Naive thymus-derived CD4-positive, alpha-beta T cell (primary cell): ENCODE results near the gene ISG15. TPM values are rescaled to one million over a fixed set of nuclear protein-coding genes. Genes with fewer than 3 reads are reported as not detected.

Experiments used
- ATAC-seq: fragments of 150-1000 bp; cut with Tn5 transposase; 2 replicates; pipeline ENCODE4 v1.10.0; 2021; ENCODE audit warnings: mild to moderate bottlenecking, moderate library complexity
- CTCF ChIA-PET: fragments of 350-600 bp; sonication (Branson Sonifier 250); formaldehyde crosslinking; loops from one replicate; lab custom pipeline; 2021; ENCODE audit warnings: antibody characterized with exemption; lab: Charles Lee
- POLR2A ChIA-PET: fragments of 350-600 bp; sonication (Branson Sonifier 250); formaldehyde crosslinking; loops from one replicate; lab custom pipeline; 2021; ENCODE audit warnings: antibody characterized with exemption, inconsistent platforms; lab: Charles Lee
- DNase-seq, 9 donors: peaks; one replicate each; pipeline versions ENCODE4 v3.0.0 to v3.0.0-alpha.2; 2020 to 2022; ENCODE audit warnings: mixed read lengths in 1 of 9
- H3K27ac ChIP-seq: one replicate; pipeline ENCODE4 v1.7.0; 2013; ENCODE audit warnings: mild to moderate bottlenecking, low read depth, low read length, moderate library complexity
- H3K27me3 ChIP-seq, 2 donors: one replicate each; pipeline ENCODE4 v1.7.0; 2013; ENCODE audit warnings: low read length in 2 of 2, mild to moderate bottlenecking in 2 of 2, moderate library complexity in 2 of 2; ENCODE audit not compliant: control insufficient read depth in 2 of 2, insufficient read depth in 2 of 2
- H3K36me3 ChIP-seq, 3 experiments: 1 replicate in 2 of 3; 2 replicates in 1 of 3; pipeline ENCODE4 v1.7.0; 2013; ENCODE audit warnings: low read length in 3 of 3, mild to moderate bottlenecking in 3 of 3, moderate library complexity in 1 of 3; ENCODE audit not compliant: insufficient read depth in 3 of 3, control insufficient read depth in 2 of 3
- H3K4me1 ChIP-seq, 2 donors: one replicate each; pipeline ENCODE4 v1.7.0; 2013; ENCODE audit warnings: low read length in 2 of 2, mild to moderate bottlenecking in 2 of 2, moderate library complexity in 1 of 2; ENCODE audit not compliant: control insufficient read depth in 2 of 2, insufficient read depth in 2 of 2
- H3K4me3 ChIP-seq: 2 replicates; pipeline ENCODE4 v1.7.0; 2013; ENCODE audit warnings: mild to moderate bottlenecking, low read length
- H3K9me3 ChIP-seq, 3 experiments: 1 replicate in 2 of 3; 2 replicates in 1 of 3; pipeline ENCODE4 v1.7.0; 2013; ENCODE audit warnings: low read length in 3 of 3; ENCODE audit not compliant: control insufficient read depth in 2 of 3
- H3K27ac Mint-ChIP-seq, 9 donors: one replicate each; pipeline ENCODE4 v1.8.0; 2020 to 2022; ENCODE audit warnings: mixed read lengths in 9 of 9, mild to moderate bottlenecking in 8 of 9, moderate library complexity in 5 of 9, inconsistent platforms in 2 of 9
- H3K27me3 Mint-ChIP-seq, 5 donors: one replicate each; pipeline ENCODE4 v1.8.0; 2021 to 2022; ENCODE audit warnings: mixed read lengths in 5 of 5, mild to moderate bottlenecking in 1 of 5
- H3K36me3 Mint-ChIP-seq, 5 donors: one replicate each; pipeline ENCODE4 v1.8.0; 2020 to 2022; ENCODE audit warnings: mixed read lengths in 5 of 5, mild to moderate bottlenecking in 3 of 5, inconsistent platforms in 1 of 5
- H3K4me1 Mint-ChIP-seq, 7 donors: one replicate each; pipeline ENCODE4 v1.8.0; 2020 to 2022; ENCODE audit warnings: mixed read lengths in 7 of 7, mild to moderate bottlenecking in 3 of 7, inconsistent platforms in 1 of 7
- H3K4me3 Mint-ChIP-seq, 10 donors: one replicate each; pipeline ENCODE4 v1.8.0; 2020 to 2022; ENCODE audit warnings: mild to moderate bottlenecking in 10 of 10, mixed read lengths in 10 of 10, moderate library complexity in 6 of 10, inconsistent platforms in 2 of 10
- H3K9me3 Mint-ChIP-seq, 11 donors: one replicate each; pipeline ENCODE4 v1.8.0; 2020 to 2022; ENCODE audit warnings: mixed read lengths in 11 of 11, mild to moderate bottlenecking in 4 of 11, inconsistent platforms in 1 of 11, moderate library complexity in 1 of 11
- intact Hi-C, 2 donors: fragments of 100-400 bp; cut with micrococcal nuclease; formaldehyde crosslinking; loops; one replicate each; pipeline ENCODE4 v1.15.1; 2023
- polyA plus RNA-seq, 2 donors: library from polyadenylated mRNA; unstranded; fragments of 300-500 nt; fragmentation: Illumina TruSeq; gene quantifications; one replicate each; pipeline ENCODE4 v1.2.3, GENCODE V29; 2021
- total RNA-seq, 6 experiments: library from RNA in 5 of 6; stranded (reverse) in 5 of 6; gene quantifications; 1 replicate in 5 of 6; 2 replicates in 1 of 6; pipeline ENCODE4 v1.2.3 and lab custom pipeline; 2021 to 2026

The ISG15 gene
- total and polyA plus RNA-seq, 7 experiments from 2014 or later: 17.4 to 227 (median 42.6) TPM

GRCh38 chr1:999725-1000356 is 13.5 kb upstream of the ISG15 start, which contains the start of gene HES4:
Gene HES4 (minus strand): TSS chr1:1000097. CDS start chr1:999973, 124 bp downstream.
- no peaks in the 10 kb centered on the region for H3K36me3 ChIP-seq
- H3K4me3 ChIP-seq: peak within 1 kb of the TSS; percentile 42
- H3K4me3 Mint-ChIP-seq: peak within 1 kb of the TSS; percentile 64 to 87 (median 80)
- H3K9me3 ChIP-seq: no peaks in the 10 kb centered on the region
- POLR2A ChIA-PET: no interaction called here
- ATAC-seq (peak; percentile 67), DNase-seq (peak; percentile 44 to 76 (median 60))
- H3K27me3 Mint-ChIP-seq: peaks cover 8 to 54% (median 17%) of the 10 kb centered on the region in 5 donors
- peaks cover 0 to 1% (median 0%) of the 10 kb centered on the region in 5 donors for H3K36me3 Mint-ChIP-seq
- intact Hi-C loops: loop anchor here (1.0 kb wide), 2 partner anchors 13 to 19 kb away; partner anchors contain the start of gene ISG15 (in 1 of the 2)
- CTCF ChIA-PET: interaction anchor here (1.3 kb wide), 1 partner anchor 20 kb away, joined by 3 read pairs; the partner anchor contains the start of gene AGRN
- H3K27ac ChIP-seq: peak within 1 kb of the TSS; percentile 64
- H3K27ac Mint-ChIP-seq: peak within 1 kb of the TSS in 7 of 9 donors; percentile 46 to 96 (median 90)
- H3K4me1 ChIP-seq: peaks cover 12 to 18% of the 10 kb centered on the region in 2 donors
- peaks cover 0 to 1% (median 0%) of the 10 kb centered on the region in 11 donors for H3K9me3 Mint-ChIP-seq
- peaks cover 3 to 15% of the 10 kb centered on the region in 2 donors for H3K27me3 ChIP-seq
- peaks cover 5 to 31% (median 12%) of the 10 kb centered on the region in 7 donors for H3K4me1 Mint-ChIP-seq

GRCh38 chr1:1000357-1001056 is 12.8 kb upstream of the ISG15 start:
- Mint-ChIP-seq H3K27ac (peak overlapping the region in 7 of 9 donors; percentile 46 to 96 (median 90)), H3K27me3 (peaks cover 13 to 55% (median 22%) of the 10 kb centered on the region in 5 donors), H3K4me3 (peak overlapping the region; percentile 64 to 87 (median 80)), H3K36me3 (peaks cover 0 to 4% (median 0%) of the 10 kb centered on the region in 5 donors), H3K4me1 (peaks cover 8 to 31% (median 16%) of the 10 kb centered on the region in 7 donors), H3K9me3 (peaks cover 0 to 1% (median 0%) of the 10 kb centered on the region in 11 donors)
- ATAC-seq (peak; percentile 58), DNase-seq (peak; percentile 62 to 78 (median 73))
- H3K27ac ChIP-seq: peak overlapping the region; percentile 64
- POLR2A ChIA-PET: interaction anchor here (0.6 to 2.6 kb wide), 2 partner anchors 13 to 39 kb away, joined by 3 to 10 read pairs; partner anchors contain the start of gene ISG15
- peaks cover 8 to 20% of the 10 kb centered on the region in 2 donors for H3K27me3 ChIP-seq
- intact Hi-C loops: loop anchor here (1.0 kb wide), 5 partner anchors 13 to 116 kb away; partner anchors contain the start of genes C1orf159 (in 1 of the 2) and ISG15 (in 1 of the 2)
- no peaks in the 10 kb centered on the region for H3K9me3 ChIP-seq
- H3K36me3 ChIP-seq: no peaks in the 10 kb centered on the region
- CTCF ChIA-PET: interaction anchor here (0.9 to 2.3 kb wide), 3 partner anchors 13 to 19 kb away, joined by 3 to 15 read pairs (median 3); partner anchors contain the start of genes AGRN and ISG15
- peak overlapping the region; percentile 42 for H3K4me3 ChIP-seq
- peaks cover 12 to 18% of the 10 kb centered on the region in 2 donors for H3K4me1 ChIP-seq

GRCh38 chr1:1001057-1001783 is 12.1 kb upstream of the ISG15 start:
- peaks cover 9 to 20% of the 10 kb centered on the region in 2 donors for H3K27me3 ChIP-seq
- ChIA-PET CTCF (interaction anchor here (0.9 to 2.3 kb wide), 3 partner anchors 12 to 17 kb away, joined by 3 to 15 read pairs (median 3); partner anchors contain the start of gene ISG15), POLR2A (interaction anchor here (2.6 kb wide), 1 partner anchor 12 kb away, joined by 10 read pairs; the partner anchor contains the start of gene ISG15)
- H3K36me3 ChIP-seq: no peaks in the 10 kb centered on the region
- H3K36me3 Mint-ChIP-seq: peaks cover 0 to 4% (median 0%) of the 10 kb centered on the region in 5 donors
- intact Hi-C loops: loop anchor here in 1 of 2 donors (1.0 kb wide), 3 partner anchors 17 to 115 kb away; partner anchors contain the start of gene C1orf159
- no peaks in the 10 kb centered on the region for H3K9me3 ChIP-seq
- H3K27me3 Mint-ChIP-seq: peaks cover 10 to 50% (median 22%) of the 10 kb centered on the region in 5 donors
- peak in 3 of 9 donors; percentile 13 to 37 (median 32) for DNase-seq
- H3K4me3 Mint-ChIP-seq: peak overlapping the region; percentile 64 to 87 (median 80)
- H3K4me1 Mint-ChIP-seq: peaks cover 3 to 25% (median 13%) of the 10 kb centered on the region in 7 donors
- H3K27ac Mint-ChIP-seq: peak overlapping the region in 7 of 9 donors; percentile 46 to 96 (median 90)
- no peak for ATAC-seq
- H3K27ac ChIP-seq: peak overlapping the region; percentile 20
- H3K9me3 Mint-ChIP-seq: peaks cover 0 to 1% (median 0%) of the 10 kb centered on the region in 11 donors
- H3K4me3 ChIP-seq: peak overlapping the region; percentile 42
- H3K4me1 ChIP-seq: peaks cover 12 to 18% of the 10 kb centered on the region in 2 donors

GRCh38 chr1:1003618-1004419 is 9.5 kb upstream of the ISG15 start:
- Mint-ChIP-seq H3K27me3 (peaks cover 10 to 44% (median 23%) of the 10 kb centered on the region in 5 donors), H3K9me3 (peaks cover 0 to 1% (median 0%) of the 10 kb centered on the region in 11 donors), H3K4me3 (peak overlapping the region in 1 of 10 donors; percentile 38), H3K4me1 (peaks cover 3 to 19% (median 12%) of the 10 kb centered on the region in 7 donors), H3K27ac (no peak overlapping the region), H3K36me3 (peaks cover 0 to 4% (median 0%) of the 10 kb centered on the region in 5 donors)
- DNase-seq (peak in 1 of 9 donors; percentile 5), ATAC-seq (no peak)
- intact Hi-C loops: no loop called here
- no peaks in the 10 kb centered on the region for H3K36me3 ChIP-seq
- ChIA-PET POLR2A (no interaction called here), CTCF (interaction anchor here (0.7 kb wide), 1 partner anchor 10 kb away, joined by 4 read pairs; the partner anchor contains the start of gene ISG15)
- peaks cover 9 to 20% of the 10 kb centered on the region in 2 donors for H3K27me3 ChIP-seq
- no peak overlapping the region for H3K27ac ChIP-seq
- H3K4me3 ChIP-seq: no peak overlapping the region
- H3K9me3 ChIP-seq: no peaks in the 10 kb centered on the region
- peaks cover 12 to 18% of the 10 kb centered on the region in 2 donors for H3K4me1 ChIP-seq

- no peak overlapping the region for H3K27ac Mint-ChIP-seq
- intact Hi-C loops: no loop called here
- peaks cover 12 to 17% of the 10 kb centered on the region in 2 donors for H3K4me1 ChIP-seq
- no peak overlapping the region for H3K27ac ChIP-seq
- CTCF ChIA-PET: no interaction called here
- H3K4me3 ChIP-seq: no peak overlapping the region
- H3K36me3 ChIP-seq: no peaks in the 10 kb centered on the region
- H3K4me1 Mint-ChIP-seq: peaks cover 3 to 19% (median 13%) of the 10 kb centered on the region in 7 donors
- peaks cover 9 to 20% of the 10 kb centered on the region in 2 donors for H3K27me3 ChIP-seq
- peaks cover 0 to 1% (median 0%) of the 10 kb centered on the region in 11 donors for H3K9me3 Mint-ChIP-seq
- no peak for ATAC-seq
- DNase-seq: no peak
- peaks cover 10 to 46% (median 23%) of the 10 kb centered on the region in 5 donors for H3K27me3 Mint-ChIP-seq
- no peaks in the 10 kb centered on the region for H3K9me3 ChIP-seq
- peak overlapping the region in 2 of 10 donors; percentile 45 to 53 for H3K4me3 Mint-ChIP-seq
- POLR2A ChIA-PET: no interaction called here
- peaks cover 0 to 4% (median 0%) of the 10 kb centered on the region in 5 donors for H3K36me3 Mint-ChIP-seq
These were observed 8.9 kb upstream of the ISG15 start for GRCh38 chr1:1004420-1004779.
